Stimulated activated CD4-positive, alpha-beta T cell treated with anti-CD3 and anti-CD28 coated beads, TNF-alpha, amount 100 ng/mL, for 1 hour (primary cell): ENCODE data around the gene HPSE.

Experiments
- DNase-seq, 3 donors: peaks; one replicate each; pipeline ENCODE4 v3.0.0-alpha.2; 2020; ENCODE audit warnings: low read depth in 3 of 3, low spot score in 1 of 3

HPSE gene

GRCh38 chr4:83250687-83251446 is 83.8 kb downstream of the HPSE start:
- no peak for DNase-seq

GRCh38 chr4:83248486-83248885 is 86.2 kb downstream of the HPSE start:
- DNase-seq = no peak

- no peak for DNase-seq
Measured at GRCh38 chr4:83247415-83248357, 87.0 kb downstream of the HPSE start.
